NCI-H2227 (cell line): ENCODE measurements around the gene LEO1.
"Not testable (repeated sequence)": the region's sequence is repeated elsewhere in the genome, so short reads cannot be mapped to it uniquely, and the experiment has no call there.

ENCODE experiments used
- DNase-seq: peaks from one replicate; lab custom pipeline; 2025; ENCODE audit not compliant: unreplicated experiment; lab: John Stamatoyannopoulos, UW

LEO1 gene

DNA sequence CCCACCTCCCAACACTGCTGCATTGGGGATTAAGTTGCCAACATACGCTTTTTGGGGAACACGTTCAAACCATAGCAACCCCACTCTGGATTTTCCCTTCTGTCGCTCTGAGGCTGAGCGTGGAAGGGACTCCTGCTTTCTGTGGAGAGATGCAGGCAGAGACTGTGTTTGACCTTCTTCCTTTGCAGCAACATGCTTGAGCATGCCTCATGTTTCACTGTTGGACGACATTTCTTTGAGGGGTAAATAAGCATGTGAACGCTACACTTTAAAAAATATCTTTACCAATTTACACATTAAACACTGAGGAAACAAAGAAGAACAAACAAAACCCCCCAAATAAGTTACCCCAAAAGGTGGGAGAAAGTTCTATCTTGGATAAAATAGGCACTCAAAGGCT, 33.2 kb upstream of the LEO1 start:
- no peak for DNase-seq

GRCh38 chr15:52003710-52004109, 32.1 kb upstream of the LEO1 start:
- no peak for DNase-seq

- not testable (repeated sequence) for DNase-seq
Observed at GRCh38 chr15:52003089-52003488, 31.5 kb upstream of the LEO1 start.

DNA sequence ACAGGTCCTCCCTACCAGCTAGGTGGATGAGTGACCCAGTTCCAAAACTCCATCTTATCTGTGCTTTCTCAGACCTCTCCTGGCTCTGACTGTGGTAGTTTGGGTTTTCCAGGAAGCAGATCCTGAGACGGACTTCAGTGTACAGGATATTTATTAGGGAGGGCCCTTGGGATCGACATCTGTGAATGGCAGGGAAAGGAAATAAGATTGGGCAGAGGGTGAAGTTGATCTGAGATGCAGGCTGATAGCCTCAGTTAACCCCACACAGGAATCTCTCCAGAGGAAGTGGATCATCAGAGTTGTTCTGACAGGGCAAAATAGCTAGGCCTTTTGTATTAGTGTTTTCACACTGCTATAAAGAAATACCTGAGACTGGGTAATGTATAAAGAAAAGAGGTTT, 30.8 kb upstream of the LEO1 start:
- DNase-seq = no peak

DNA sequence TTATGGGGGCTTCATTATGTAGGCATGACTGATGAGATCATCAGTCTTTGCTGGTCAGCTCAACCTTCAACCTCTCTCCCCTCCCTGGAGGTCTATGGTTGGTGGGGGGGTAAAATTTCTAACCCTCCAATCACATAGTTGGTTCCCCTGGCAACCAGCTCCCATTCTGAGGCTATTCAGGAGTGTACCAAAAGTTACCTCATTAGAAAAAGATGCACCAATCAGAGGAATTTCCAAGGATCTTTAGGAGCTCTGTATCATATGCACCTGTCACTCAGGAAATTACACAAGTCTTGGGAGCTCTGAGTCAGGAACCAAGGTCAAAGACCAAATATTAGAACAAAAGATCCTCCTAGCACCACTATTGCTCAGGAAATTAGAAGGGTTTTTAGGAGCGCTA, 21.4 kb upstream of the LEO1 start:
- no peak for DNase-seq

- no peak for DNase-seq
Observed at GRCh38 chr15:51991141-51991540, 19.6 kb upstream of the LEO1 start.

GRCh38 chr15:51982770-51983103, 11.2 kb upstream of the LEO1 start:
- DNase-seq = no peak

GRCh38 chr15:51982013-51982769, 10.6 kb upstream of the LEO1 start:
- peak; percentile 67 for DNase-seq

GRCh38 chr15:51973775-51974174, 2.2 kb upstream of the LEO1 start:
- DNase-seq = no peak

GRCh38 chr15:51973220-51973619, 1.6 kb upstream of the LEO1 start:
- DNase-seq = no peak

DNA sequence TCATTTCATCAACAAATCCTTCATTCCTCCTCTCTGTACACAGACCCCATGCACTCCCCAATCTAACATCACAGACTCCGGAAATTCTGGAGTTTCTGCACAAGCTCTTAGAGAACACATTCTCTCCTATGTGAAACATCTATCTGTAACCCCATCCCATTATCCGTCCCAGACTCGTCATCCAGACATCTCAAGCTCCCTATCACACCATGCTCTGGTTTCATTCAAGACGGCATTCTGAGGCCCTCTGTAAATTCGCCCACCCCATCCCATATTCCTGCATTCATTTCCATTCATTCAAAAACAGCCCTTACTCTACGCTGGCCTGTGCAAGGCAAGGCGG, 575 bp downstream of the LEO1 start:
- no peak for DNase-seq

GRCh38 chr15:51970132-51970817, 1.3 kb downstream of the LEO1 start:
- no peak for DNase-seq

GRCh38 chr15:51969728-51970127, 1.9 kb downstream of the LEO1 start:
- DNase-seq = no peak

DNA sequence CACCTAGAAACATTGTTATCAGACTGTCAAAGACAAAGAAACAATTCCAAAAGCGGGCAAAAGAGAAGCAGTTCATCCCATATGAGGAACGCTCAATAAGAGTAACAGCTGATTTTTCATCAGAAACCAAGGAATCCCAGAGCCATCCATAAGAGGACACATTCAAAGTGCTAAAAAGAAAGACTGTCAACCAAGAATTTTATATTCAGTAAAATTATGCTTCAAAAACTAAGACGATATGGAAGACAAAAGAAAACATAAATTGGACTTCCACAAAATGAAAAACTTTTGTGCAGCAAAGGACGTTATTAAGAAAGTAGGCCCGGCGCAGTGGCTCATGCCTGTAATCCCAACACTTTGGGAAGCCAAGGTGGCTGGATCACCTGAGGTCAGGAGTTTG, 4.0 kb downstream of the LEO1 start:
- DNase-seq = no peak

DNA sequence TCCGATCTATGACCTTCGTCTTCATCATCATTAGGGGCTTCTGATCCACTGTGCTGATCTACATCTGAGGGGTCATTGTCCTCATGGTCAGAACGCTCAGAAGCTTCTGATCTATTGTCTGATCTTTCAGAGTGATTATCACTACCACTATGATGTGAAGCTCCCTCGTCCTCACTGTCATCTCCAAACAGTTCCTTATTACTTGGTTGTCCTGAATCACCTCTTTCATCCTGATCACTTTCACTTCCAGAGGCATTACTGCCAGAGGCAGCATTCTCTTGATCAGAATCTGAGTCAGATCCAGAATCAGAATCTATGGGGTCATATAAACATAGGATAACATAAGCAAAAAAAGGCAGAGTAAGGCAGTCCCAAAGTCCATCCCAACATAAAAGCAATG, 5.4 kb downstream of the LEO1 start:
- no peak for DNase-seq

DNA sequence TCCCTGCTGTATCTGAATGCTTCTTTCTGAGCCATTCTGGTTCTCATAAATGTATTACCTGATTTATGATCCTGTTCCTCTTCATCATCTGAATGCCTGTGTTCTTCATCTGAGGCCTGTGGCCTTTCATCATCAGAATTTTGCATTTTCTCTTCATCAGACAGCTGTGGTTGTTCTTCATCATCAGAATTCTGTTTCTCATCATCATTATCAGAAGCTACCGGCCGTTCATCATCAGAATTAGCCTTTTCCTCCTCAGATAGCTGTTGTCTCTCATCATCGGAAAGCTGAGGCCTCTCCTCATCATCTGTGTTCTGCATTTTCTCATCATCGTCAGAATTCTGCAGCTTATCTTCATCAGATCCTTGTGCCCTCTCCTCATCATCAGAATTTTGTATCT, 5.9 kb downstream of the LEO1 start:
- DNase-seq = no peak

DNA sequence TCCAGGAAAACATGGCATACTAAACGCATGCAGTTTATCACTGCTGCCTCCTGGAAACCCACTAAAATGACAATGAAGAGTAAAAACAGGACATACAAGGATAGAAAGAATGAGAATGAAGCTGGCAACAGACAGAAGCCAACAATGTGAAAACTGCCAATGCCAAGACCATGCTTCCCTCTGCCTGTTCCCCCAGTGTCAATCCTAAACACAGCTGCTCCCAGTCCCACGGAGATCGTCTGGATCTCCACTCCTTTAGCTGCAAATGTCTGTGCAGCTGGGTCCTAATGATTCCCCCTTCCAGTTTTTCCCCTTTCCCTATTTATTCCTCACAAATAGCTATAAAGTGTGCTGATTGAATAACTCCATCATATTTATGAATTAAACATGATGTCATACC, 16.1 kb downstream of the LEO1 start:
- DNase-seq = no peak

GRCh38 chr15:51952805-51953204, 18.8 kb downstream of the LEO1 start:
- no peak for DNase-seq

DNA sequence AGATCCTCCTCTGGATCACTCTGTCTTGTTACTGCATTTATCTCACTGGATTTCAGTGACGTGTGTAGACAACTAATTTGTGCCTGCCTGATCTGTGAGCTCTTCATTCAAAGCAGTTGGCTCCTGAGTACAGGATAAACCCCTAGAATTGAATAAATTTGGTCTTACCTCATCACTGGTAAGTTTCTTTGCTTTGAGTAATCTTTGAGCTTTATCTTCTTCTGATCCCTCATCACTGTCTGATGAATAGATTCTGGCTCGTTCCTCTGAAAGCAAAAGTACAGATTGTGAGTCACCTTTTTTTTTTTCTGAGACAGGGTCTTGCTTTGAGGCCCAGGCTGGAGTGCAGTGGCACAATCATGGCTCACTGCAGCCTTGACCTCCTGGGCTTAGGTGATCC, 24.5 kb downstream of the LEO1 start:
- DNase-seq = no peak

- no peak for DNase-seq
Observed at GRCh38 chr15:51939216-51939615, 32.4 kb downstream of the LEO1 start.

- DNase-seq = no peak
Observed at GRCh38 chr15:51938286-51938685, 33.3 kb downstream of the LEO1 start.

- DNase-seq = no peak
Observed at GRCh38 chr15:51936105-51936478, 35.5 kb downstream of the LEO1 start.

DNA sequence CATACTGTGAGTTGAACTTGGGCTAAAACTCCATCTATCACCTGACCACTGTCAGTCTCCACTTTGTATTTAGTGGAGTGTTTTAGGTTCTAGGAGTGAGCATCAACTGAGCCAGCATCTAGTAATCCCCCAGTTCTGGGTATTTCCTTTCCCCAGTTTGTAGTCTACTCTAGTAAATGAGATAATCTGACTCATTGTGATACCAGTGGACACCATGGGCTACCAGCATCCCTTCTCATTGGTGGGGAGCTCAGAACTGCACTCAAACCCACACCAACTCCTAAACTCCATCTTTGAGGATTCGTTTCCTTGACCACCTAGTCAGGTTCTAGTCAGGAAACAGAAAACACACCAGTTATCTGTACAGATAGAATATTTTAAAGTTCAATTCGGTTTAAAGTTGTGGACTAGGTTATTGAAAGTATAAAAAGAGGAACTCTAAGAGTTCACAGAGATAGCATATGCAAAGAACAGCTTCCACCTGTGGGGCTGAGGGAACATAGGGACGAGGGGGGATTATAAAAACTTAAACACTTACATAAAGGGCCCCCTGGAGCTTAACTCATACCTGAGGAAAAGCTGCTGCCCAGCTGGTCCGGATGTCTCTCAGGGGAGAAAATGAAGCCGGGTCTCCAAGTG, 36.0 kb downstream of the LEO1 start:
- no peak for DNase-seq
